Endodermal cell (in vitro differentiated cells): ENCODE results near the gene ARAP2. TPM values are rescaled to one million over a fixed set of nuclear protein-coding genes. Genes with fewer than 3 reads are reported as not detected.

Experiments
- DNase-seq: peaks from one replicate; pipeline ENCODE4 v3.0.0-alpha.2; 2017
- H3K27ac ChIP-seq: 2 replicates; pipeline ENCODE4 v1.5.1; 2013; ENCODE audit warnings: mild to moderate bottlenecking, low read depth, low read length, moderate library complexity
- H3K27me3 ChIP-seq: 2 replicates; pipeline ENCODE4 v1.6.1; 2013; ENCODE audit warnings: mild to moderate bottlenecking, low read length, moderate library complexity; ENCODE audit not compliant: insufficient read depth, control insufficient read depth, poor library complexity, severe bottlenecking
- H3K36me3 ChIP-seq: 2 replicates; pipeline ENCODE4 v1.7.0; 2013; ENCODE audit warnings: mild to moderate bottlenecking, low read length, moderate library complexity; ENCODE audit not compliant: control insufficient read depth, insufficient read depth
- H3K4me1 ChIP-seq: one replicate; pipeline ENCODE4 v1.7.0; 2013; ENCODE audit warnings: low read length; ENCODE audit not compliant: control insufficient read depth, insufficient read depth
- H3K4me3 ChIP-seq: 2 replicates; pipeline ENCODE4 v1.5.1; 2013; ENCODE audit warnings: mild to moderate bottlenecking, low read length, moderate library complexity
- H3K9ac ChIP-seq: 2 replicates; pipeline ENCODE4 v1.6.1; 2013; ENCODE audit warnings: mild to moderate bottlenecking, low read length, moderate library complexity; ENCODE audit not compliant: poor library complexity, severe bottlenecking; ENCODE audit errors: extremely low read depth
- H3K9me3 ChIP-seq: 2 replicates; pipeline ENCODE4 v1.6.1; 2013; ENCODE audit warnings: mild to moderate bottlenecking, low read length, moderate library complexity; ENCODE audit not compliant: control insufficient read depth
- H3K27ac Mint-ChIP-seq: 2 replicates; pipeline ENCODE4 v1.8.0; 2020; ENCODE audit warnings: mixed read lengths
- H3K27me3 Mint-ChIP-seq: 2 replicates; pipeline ENCODE4 v1.8.0; 2021; ENCODE audit warnings: mild to moderate bottlenecking, mixed read lengths; ENCODE audit not compliant: insufficient read depth
- H3K36me3 Mint-ChIP-seq: 2 replicates; pipeline ENCODE4 v1.8.0; 2020; ENCODE audit warnings: low read depth, mixed read lengths
- H3K4me1 Mint-ChIP-seq: 2 replicates; pipeline ENCODE4 v1.8.0; 2020; ENCODE audit warnings: mixed read lengths
- H3K4me3 Mint-ChIP-seq: 2 replicates; pipeline ENCODE4 v1.8.0; 2020; ENCODE audit warnings: mild to moderate bottlenecking, moderate library complexity, mixed read lengths
- H3K9me3 Mint-ChIP-seq: 2 replicates; pipeline ENCODE4 v1.8.0; 2020; ENCODE audit warnings: mild to moderate bottlenecking, mixed read lengths
- CTCF ChIP-seq: fragments of 200-600 bp; sonication (generic); conservative IDR thresholded peaks from 2 replicates; pipeline ENCODE4 v1.5.0; 2021; ENCODE audit warnings: antibody characterized with exemption, mild to moderate bottlenecking
- WGBS, 2 experiments: methylation state at CpG; one replicate each; pipeline versions ENCODE4 v1.1.5 to v1.1.7; 2013; ENCODE audit warnings: missing lambda C conversion rate in 2 of 2, mixed read lengths in 1 of 2; ENCODE audit not compliant: insufficient coverage in 1 of 2, insufficient read length in 1 of 2; 5-methylcytosine and 5-hydroxymethylcytosine counted together
- total RNA-seq, 2 donors: library from RNA; stranded (reverse); fragmentation: NEBNext Ultra II Directional in 1 of 2; extraction: Animal tissue kit (Norgen Biotek cat#: 25700) in 1 of 2; gene quantifications; 2 replicates in 1 of 2; 3 replicates in 1 of 2; pipeline ENCODE4 v1.2.1, GENCODE V29; 2021

ARAP2 gene
- total RNA-seq, 2 donors from 2014 or later: 2.2 to 5.5 TPM

- WGBS, 2 experiments: 94 to 100% methylated on average over 1 of the region's 1 CpG
- no peaks in the 10 kb centered on the region for H3K4me1 ChIP-seq
- H3K9ac ChIP-seq: no peak overlapping the region
- Mint-ChIP-seq H3K36me3 (no peaks in the 10 kb centered on the region), H3K27ac (no peak overlapping the region), H3K27me3 (no peaks in the 10 kb centered on the region), H3K4me3 (no peak overlapping the region), H3K9me3 (no peaks in the 10 kb centered on the region), H3K4me1 (peaks cover 2% of the 10 kb centered on the region)
- H3K4me3 ChIP-seq: no peak overlapping the region
- no peaks in the 10 kb centered on the region for H3K36me3 ChIP-seq
- no peaks in the 10 kb centered on the region for H3K9me3 ChIP-seq
- DNase-seq: no peak
- no peak overlapping the region for H3K27ac ChIP-seq
- no peaks in the 10 kb centered on the region for H3K27me3 ChIP-seq
- TF ChIP-seq CTCF: no peak
Observed at GRCh38 chr4:36152735-36153134, 91.6 kb downstream of the ARAP2 start.

DNA sequence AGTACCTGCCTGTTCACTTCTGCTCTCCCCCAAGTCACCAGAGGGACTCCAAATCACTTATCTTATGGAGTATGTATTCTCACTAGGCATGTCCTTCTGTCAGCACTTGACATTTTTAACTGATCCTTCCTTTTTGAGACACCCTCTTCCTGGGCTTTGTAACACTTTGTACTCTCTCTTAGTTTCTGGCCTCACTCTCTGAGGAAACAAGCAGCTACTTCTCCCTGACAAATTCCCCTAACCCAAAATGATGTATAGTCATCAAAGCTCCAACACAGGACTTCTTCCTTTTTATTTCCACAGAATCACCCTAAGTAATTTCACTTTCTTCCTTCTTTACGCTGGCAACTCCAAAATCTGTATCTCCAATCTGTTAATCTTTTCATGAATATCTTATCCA lies 101.8 kb downstream of the ARAP2 start:
- no peaks in the 10 kb centered on the region for H3K9me3 ChIP-seq
- Mint-ChIP-seq H3K36me3 (no peaks in the 10 kb centered on the region), H3K27me3 (no peaks in the 10 kb centered on the region), H3K9me3 (no peaks in the 10 kb centered on the region), H3K27ac (no peak overlapping the region), H3K4me1 (no peaks in the 10 kb centered on the region), H3K4me3 (no peak overlapping the region)
- 86 to 92% methylated on average over 1 of the region's 1 CpG for WGBS, 2 experiments
- TF ChIP-seq CTCF: no peak
- H3K27me3 ChIP-seq: no peaks in the 10 kb centered on the region
- H3K27ac ChIP-seq: no peak overlapping the region
- H3K36me3 ChIP-seq: no peaks in the 10 kb centered on the region
- no peaks in the 10 kb centered on the region for H3K4me1 ChIP-seq
- no peak overlapping the region for H3K9ac ChIP-seq
- no peak for DNase-seq
- no peak overlapping the region for H3K4me3 ChIP-seq

- no peak overlapping the region for H3K4me3 ChIP-seq
- no peaks in the 10 kb centered on the region for H3K4me1 ChIP-seq
- H3K36me3 ChIP-seq: no peaks in the 10 kb centered on the region
- H3K27ac ChIP-seq: no peak overlapping the region
- no peak for TF ChIP-seq CTCF
- Mint-ChIP-seq H3K4me1 (no peaks in the 10 kb centered on the region), H3K9me3 (no peaks in the 10 kb centered on the region), H3K27ac (no peak overlapping the region), H3K27me3 (no peaks in the 10 kb centered on the region), H3K4me3 (no peak overlapping the region), H3K36me3 (no peaks in the 10 kb centered on the region)
- no peaks in the 10 kb centered on the region for H3K9me3 ChIP-seq
- DNase-seq: no peak
- no peaks in the 10 kb centered on the region for H3K27me3 ChIP-seq
- no peak overlapping the region for H3K9ac ChIP-seq
- WGBS, 2 experiments: no CpG with 5 or more reads among the region's 1 CpG
Observed at GRCh38 chr4:36141186-36141585, 103.1 kb downstream of the ARAP2 start.
